HCT116 (cell line): Measurements from ENCODE around the gene TSSK6. TPM values are rescaled to one million over a fixed set of nuclear protein-coding genes. Genes with fewer than 3 reads are reported as not detected.

ENCODE experiments used
- ATAC-seq: fragments of 200-7000 bp; cut with Tn5 transposase; 2 replicates; pipeline ENCODE4 v1.9.1; 2020; ENCODE audit warnings: mild to moderate bottlenecking, moderate library complexity
- BruUV-seq: library from RNA; stranded (reverse); fragments of 400-500 nt; replicated peaks from 2 replicates; lab custom pipeline; 2021; lab: Mats Ljungman, UMichigan
- CTCF ChIA-PET: fragments of 300-600 bp; sonication (Branson Sonifier 250); formaldehyde crosslinking; loops from one replicate; lab custom pipeline; 2021; ENCODE audit warnings: antibody characterized with exemption; lab: Charles Lee
- POLR2A ChIA-PET: fragments of 300-600, 350-600 bp; sonication (Branson Sonifier 250); formaldehyde crosslinking; loops from one replicate; lab custom pipeline; 2021; ENCODE audit warnings: antibody characterized with exemption; lab: Charles Lee
- RAD21 ChIA-PET, 2 experiments: fragments of 300-600 bp; sonication (Branson Sonifier 250); formaldehyde crosslinking; loops; one replicate each; lab custom pipeline; 2023; ENCODE audit warnings: low total read pairs in 2 of 2; ENCODE audit not compliant: uncharacterized antibody in 2 of 2, unreplicated experiment in 2 of 2, low non-redundant PET in 1 of 2; lab: Charles Lee
- DNase-seq: peaks from one replicate; pipeline ENCODE4 v3.0.0-alpha.2; 2010; ENCODE audit warnings: low read depth, low spot score
- H2AFZ ChIP-seq: fragments of 200-600 bp; shearing (Covaris generic), sonication (generic); 2 replicates; pipeline ENCODE4 v1.6.1; 2017; ENCODE audit warnings: low read depth, mixed run types, mixed read lengths, antibody characterized with exemption, low read length; ENCODE audit not compliant: poor library complexity, severe bottlenecking
- H3K27ac ChIP-seq: 2 replicates; pipeline ENCODE4 v1.5.1; 2012; ENCODE audit warnings: low read depth, low read length
- H3K27me3 ChIP-seq: fragments of 200-600 bp; sonication (generic); 2 replicates; pipeline ENCODE4 v1.6.1; 2016; ENCODE audit warnings: mixed run types, low read length, mixed read lengths; ENCODE audit not compliant: insufficient read depth
- H3K36me3 ChIP-seq, 2 experiments: fragments of 200-500 bp in 1 of 2; fragments of 200-600 bp in 1 of 2; sonication (Bioruptor generic) in 1 of 2; sonication (generic) in 1 of 2; 2 replicates each; pipeline versions ENCODE4 v1.5.1 to v1.6.1; 2014 to 2016; ENCODE audit warnings: low read length in 2 of 2, inconsistent platforms in 1 of 2, mixed read lengths in 1 of 2, mixed run types in 1 of 2; ENCODE audit not compliant: insufficient read depth in 2 of 2, control insufficient read depth in 1 of 2
- H3K4me1 ChIP-seq, 2 experiments: fragments of 200-600 bp in 1 of 2; sonication (generic) in 1 of 2; 2 replicates each; pipeline versions ENCODE4 v1.5.1 to v1.6.1; 2012 to 2017; ENCODE audit warnings: low read length in 2 of 2, inconsistent platforms in 1 of 2, mild to moderate bottlenecking in 1 of 2, mixed read lengths in 1 of 2, mixed run types in 1 of 2, moderate library complexity in 1 of 2; ENCODE audit not compliant: insufficient read depth in 2 of 2, control insufficient read depth in 1 of 2
- H3K4me2 ChIP-seq: fragments of 200-600 bp; sonication (generic); 2 replicates; pipeline ENCODE4 v1.6.1; 2017; ENCODE audit warnings: mixed run types, low read length, mixed read lengths
- H3K4me3 ChIP-seq, 2 experiments: fragments of 200-600 bp in 1 of 2; sonication (generic) in 1 of 2; replicated peaks in 1 of 2; 2 replicates each; pipeline ENCODE4 v1.5.1; 2011 to 2016; ENCODE audit warnings: low read length in 2 of 2, control low read depth in 1 of 2, low read depth in 1 of 2, mild to moderate bottlenecking in 1 of 2, mixed read lengths in 1 of 2, mixed run types in 1 of 2
- H3K79me2 ChIP-seq: fragments of 200-600 bp; sonication (generic); 2 replicates; pipeline ENCODE4 v1.6.1; 2017; ENCODE audit warnings: mild to moderate bottlenecking, mixed run types, low read length, moderate library complexity, mixed read lengths; ENCODE audit not compliant: insufficient read depth
- H3K9ac ChIP-seq: fragments of 200-600 bp; sonication (generic); 2 replicates; pipeline ENCODE4 v1.6.1; 2016; ENCODE audit warnings: low read length, mixed read lengths
- H3K9me2 ChIP-seq: fragments of 200-600 bp; sonication (generic), shearing (Covaris generic); 2 replicates; pipeline ENCODE4 v1.6.1; 2017; ENCODE audit warnings: mixed run types, mild to moderate bottlenecking, moderate library complexity; ENCODE audit not compliant: insufficient read depth
- H3K9me3 ChIP-seq, 2 experiments: fragments of 200-500 bp in 1 of 2; fragments of 200-600 bp in 1 of 2; sonication (Bioruptor generic) in 1 of 2; sonication (generic) in 1 of 2; 2 replicates each; pipeline ENCODE4 v1.6.1; 2014 to 2017; ENCODE audit warnings: low read length in 2 of 2, mixed read lengths in 2 of 2, inconsistent platforms in 1 of 2, low read depth in 1 of 2, mild to moderate bottlenecking in 1 of 2, mixed run types in 1 of 2, moderate library complexity in 1 of 2; ENCODE audit not compliant: control insufficient read depth in 1 of 2, insufficient read depth in 1 of 2
- H4K20me1 ChIP-seq: fragments of 200-600 bp; sonication (generic), shearing (Covaris generic); 2 replicates; pipeline ENCODE4 v1.6.1; 2017; ENCODE audit warnings: mixed run types, mild to moderate bottlenecking, moderate library complexity; ENCODE audit not compliant: insufficient read depth
- CEBPB ChIP-seq: IDR thresholded peaks from 2 replicates; pipeline ENCODE4 v1.6.1; 2012; ENCODE audit warnings: low read depth
- CTCF ChIP-seq, 3 experiments: fragments of 200-600 bp in 1 of 3; sonication (generic) in 1 of 3; IDR thresholded peaks in 2 of 3; conservative IDR thresholded peaks in 1 of 3; 2 replicates each; pipeline ENCODE4 v1.5.1; 2012 to 2017; ENCODE audit warnings: low read depth in 2 of 3, low read length in 2 of 3, antibody characterized with exemption in 1 of 3, borderline replicate concordance in 1 of 3, control low read depth in 1 of 3, mild to moderate bottlenecking in 1 of 3, mixed read lengths in 1 of 3, mixed run types in 1 of 3, moderate library complexity in 1 of 3; ENCODE audit not compliant: insufficient read depth in 1 of 3
- EGR1 ChIP-seq: IDR thresholded peaks from 2 replicates; pipeline ENCODE4 v1.6.1; 2012; ENCODE audit warnings: low read depth
- EZH2phosphoT487 ChIP-seq: fragments of 200-600 bp; IDR thresholded peaks from 2 replicates; pipeline ENCODE4 v1.6.1; 2018; ENCODE audit warnings: antibody characterized with exemption, borderline replicate concordance
- JUND ChIP-seq: IDR thresholded peaks from 2 replicates; pipeline ENCODE4 v1.6.1; 2012
- MAX ChIP-seq: IDR thresholded peaks from 2 replicates; pipeline ENCODE4 v1.6.1; 2012
- POLR2A ChIP-seq: IDR thresholded peaks from 2 replicates; pipeline ENCODE4 v1.7.0; 2011; ENCODE audit warnings: borderline replicate concordance; ENCODE audit not compliant: insufficient read depth, insufficient read length; ENCODE audit errors: extremely low read depth
- RAD21 ChIP-seq: IDR thresholded peaks from 2 replicates; pipeline ENCODE4 v1.6.1; 2012; ENCODE audit warnings: low read depth, mild to moderate bottlenecking
- SIN3A ChIP-seq: IDR thresholded peaks from 2 replicates; pipeline ENCODE4 v1.6.1; 2012; ENCODE audit warnings: low read depth
- SP1 ChIP-seq: IDR thresholded peaks from 2 replicates; pipeline ENCODE4 v1.6.1; 2012; ENCODE audit warnings: low read depth
- SRF ChIP-seq: IDR thresholded peaks from 2 replicates; pipeline ENCODE4 v1.6.1; 2012; ENCODE audit warnings: low read depth
- TCF7L2 ChIP-seq: IDR thresholded peaks from 2 replicates; pipeline ENCODE4 v1.7.0; 2011; ENCODE audit warnings: borderline replicate concordance, inconsistent platforms; ENCODE audit not compliant: insufficient read depth, insufficient read length; ENCODE audit errors: extremely low read depth
- ZFX ChIP-seq: fragments of 450-650 bp; IDR thresholded peaks from 2 replicates; pipeline ENCODE4 v1.6.1; 2017
- intact Hi-C: fragments of 100-400 bp; cut with micrococcal nuclease; formaldehyde crosslinking; loops from 2 replicates; pipeline ENCODE4 v1.10.0; 2022
- total RNA-seq: library from RNA; stranded (reverse); gene quantifications from one replicate; pipeline ENCODE4 v1.2.1, GENCODE V29; 2021; ENCODE audit not compliant: unreplicated experiment

The TSSK6 gene
- total RNA-seq, 1 experiment from 2014 or later, result 4.1 TPM

GRCh38 chr19:19552798-19553197, 37.5 kb upstream of the TSSK6 start:
- no peak overlapping the region for H2AFZ ChIP-seq
- no peaks in the 10 kb centered on the region for H3K79me2 ChIP-seq
- H3K27ac ChIP-seq, result no peak overlapping the region
- ATAC-seq, result peak; percentile 81
- no peaks in the 10 kb centered on the region for H3K9me3 ChIP-seq
- H4K20me1 ChIP-seq, result no peaks in the 10 kb centered on the region
- no peaks in the 10 kb centered on the region for H3K36me3 ChIP-seq
- ChIA-PET RAD21 (interaction anchor here (0.7 to 1.0 kb wide), 2 partner anchors 21 to 27 kb away, joined by 3 to 5 read pairs; no protein-coding TSS in a partner anchor), POLR2A (interaction anchor here (0.8 kb wide), 1 partner anchor 12 kb away, joined by 3 read pairs; no protein-coding TSS in a partner anchor), CTCF (interaction anchor here (0.6 to 4.9 kb wide), 10 partner anchors 9 to 63 kb away, joined by 3 to 52 read pairs (median 3); partner anchors contain the start of gene YJEFN3)
- H3K27me3 ChIP-seq, result no peaks in the 10 kb centered on the region
- H3K9me2 ChIP-seq, result no peaks in the 10 kb centered on the region
- no peak overlapping the region for H3K9ac ChIP-seq
- intact Hi-C loops, result no loop called here
- no peaks in the 10 kb centered on the region for H3K4me1 ChIP-seq
- no peak for DNase-seq
- no peak overlapping the region for H3K4me3 ChIP-seq
- TF ChIP-seq RAD21 (peak; percentile 47; the same call in 1 of the 2 replicates), CTCF (IDR thresholded peaks at IDR 0.05 in 2 of 3, conservative IDR thresholded peaks at IDR 0.05 in 1 of 3; ENCODE audit: borderline replicate concordance in 1 of 3, insufficient read depth in 1 of 3, low read depth in 2 of 3, low read length in 2 of 3) (peak; percentile 22 to 84 (median 69); a peak in 4 of 6 replicates), EZH2phosphoT487 (no peak), MAX (no peak), SIN3A (no peak), SRF (no peak), TCF7L2 (no peak), POLR2A (no peak), JUND (no peak), ZFX (no peak), SP1 (no peak), CEBPB (no peak), EGR1 (no peak)
- no TSS peak for BruUV-seq
- H3K4me2 ChIP-seq, result no peak overlapping the region
